ENCODE results near the gene PMM2. TPM values are rescaled to one million over a fixed set of nuclear protein-coding genes. Genes with fewer than 3 reads are reported as not detected.
A peak's percentile ranks its signal among the peaks of the same experiment; 100 is the strongest.

Gene PMM2
- total and polyA plus RNA-seq, 2 experiments from 2014 or later = 38.2 to 60.4 TPM

GRCh38 chr16:8795091-8795490 lies 2.5 kb upstream of the PMM2 start:
- peaks cover 39% of the 10 kb centered on the region for H3K79me2 ChIP-seq (replicated peaks; ENCODE audit: insufficient read depth)
- no peak overlapping the region for H3K27ac Mint-ChIP-seq
- no peak overlapping the region for H3K4me3 Mint-ChIP-seq
- H3K36me3 Mint-ChIP-seq (ENCODE audit: low read depth) = peaks cover 21% of the 10 kb centered on the region
- no peaks in the 10 kb centered on the region for H3K27me3 ChIP-seq (ENCODE audit: insufficient read depth)
- H4K20me1 ChIP-seq (replicated peaks; ENCODE audit: insufficient read depth) = peaks cover 16% of the 10 kb centered on the region
- ATAC-seq (no peak), DNase-seq (ENCODE audit: low spot score) (no peak)
- H3K4me1 ChIP-seq (ENCODE audit: insufficient read depth) = peaks cover 16% of the 10 kb centered on the region
- no peaks in the 10 kb centered on the region for H3K9me2 ChIP-seq (ENCODE audit: insufficient read depth)
- H3K4me1 Mint-ChIP-seq = peaks cover 12% of the 10 kb centered on the region
- no peaks in the 10 kb centered on the region for H3K9me3 Mint-ChIP-seq
- no peak overlapping the region for H3K4me3 ChIP-seq
- no peak overlapping the region for H2AFZ ChIP-seq
- H3K4me2 ChIP-seq = no peak overlapping the region
- no peak for TF ChIP-seq EZH2phosphoT487 (IDR thresholded peaks at IDR 0.05; ENCODE audit: unreplicated experiment)
- TF ChIP-seq NANOG (IDR thresholded peaks at IDR 0.05; ENCODE audit: borderline replicate concordance) = no peak
- TF ChIP-seq, protein P1, sequence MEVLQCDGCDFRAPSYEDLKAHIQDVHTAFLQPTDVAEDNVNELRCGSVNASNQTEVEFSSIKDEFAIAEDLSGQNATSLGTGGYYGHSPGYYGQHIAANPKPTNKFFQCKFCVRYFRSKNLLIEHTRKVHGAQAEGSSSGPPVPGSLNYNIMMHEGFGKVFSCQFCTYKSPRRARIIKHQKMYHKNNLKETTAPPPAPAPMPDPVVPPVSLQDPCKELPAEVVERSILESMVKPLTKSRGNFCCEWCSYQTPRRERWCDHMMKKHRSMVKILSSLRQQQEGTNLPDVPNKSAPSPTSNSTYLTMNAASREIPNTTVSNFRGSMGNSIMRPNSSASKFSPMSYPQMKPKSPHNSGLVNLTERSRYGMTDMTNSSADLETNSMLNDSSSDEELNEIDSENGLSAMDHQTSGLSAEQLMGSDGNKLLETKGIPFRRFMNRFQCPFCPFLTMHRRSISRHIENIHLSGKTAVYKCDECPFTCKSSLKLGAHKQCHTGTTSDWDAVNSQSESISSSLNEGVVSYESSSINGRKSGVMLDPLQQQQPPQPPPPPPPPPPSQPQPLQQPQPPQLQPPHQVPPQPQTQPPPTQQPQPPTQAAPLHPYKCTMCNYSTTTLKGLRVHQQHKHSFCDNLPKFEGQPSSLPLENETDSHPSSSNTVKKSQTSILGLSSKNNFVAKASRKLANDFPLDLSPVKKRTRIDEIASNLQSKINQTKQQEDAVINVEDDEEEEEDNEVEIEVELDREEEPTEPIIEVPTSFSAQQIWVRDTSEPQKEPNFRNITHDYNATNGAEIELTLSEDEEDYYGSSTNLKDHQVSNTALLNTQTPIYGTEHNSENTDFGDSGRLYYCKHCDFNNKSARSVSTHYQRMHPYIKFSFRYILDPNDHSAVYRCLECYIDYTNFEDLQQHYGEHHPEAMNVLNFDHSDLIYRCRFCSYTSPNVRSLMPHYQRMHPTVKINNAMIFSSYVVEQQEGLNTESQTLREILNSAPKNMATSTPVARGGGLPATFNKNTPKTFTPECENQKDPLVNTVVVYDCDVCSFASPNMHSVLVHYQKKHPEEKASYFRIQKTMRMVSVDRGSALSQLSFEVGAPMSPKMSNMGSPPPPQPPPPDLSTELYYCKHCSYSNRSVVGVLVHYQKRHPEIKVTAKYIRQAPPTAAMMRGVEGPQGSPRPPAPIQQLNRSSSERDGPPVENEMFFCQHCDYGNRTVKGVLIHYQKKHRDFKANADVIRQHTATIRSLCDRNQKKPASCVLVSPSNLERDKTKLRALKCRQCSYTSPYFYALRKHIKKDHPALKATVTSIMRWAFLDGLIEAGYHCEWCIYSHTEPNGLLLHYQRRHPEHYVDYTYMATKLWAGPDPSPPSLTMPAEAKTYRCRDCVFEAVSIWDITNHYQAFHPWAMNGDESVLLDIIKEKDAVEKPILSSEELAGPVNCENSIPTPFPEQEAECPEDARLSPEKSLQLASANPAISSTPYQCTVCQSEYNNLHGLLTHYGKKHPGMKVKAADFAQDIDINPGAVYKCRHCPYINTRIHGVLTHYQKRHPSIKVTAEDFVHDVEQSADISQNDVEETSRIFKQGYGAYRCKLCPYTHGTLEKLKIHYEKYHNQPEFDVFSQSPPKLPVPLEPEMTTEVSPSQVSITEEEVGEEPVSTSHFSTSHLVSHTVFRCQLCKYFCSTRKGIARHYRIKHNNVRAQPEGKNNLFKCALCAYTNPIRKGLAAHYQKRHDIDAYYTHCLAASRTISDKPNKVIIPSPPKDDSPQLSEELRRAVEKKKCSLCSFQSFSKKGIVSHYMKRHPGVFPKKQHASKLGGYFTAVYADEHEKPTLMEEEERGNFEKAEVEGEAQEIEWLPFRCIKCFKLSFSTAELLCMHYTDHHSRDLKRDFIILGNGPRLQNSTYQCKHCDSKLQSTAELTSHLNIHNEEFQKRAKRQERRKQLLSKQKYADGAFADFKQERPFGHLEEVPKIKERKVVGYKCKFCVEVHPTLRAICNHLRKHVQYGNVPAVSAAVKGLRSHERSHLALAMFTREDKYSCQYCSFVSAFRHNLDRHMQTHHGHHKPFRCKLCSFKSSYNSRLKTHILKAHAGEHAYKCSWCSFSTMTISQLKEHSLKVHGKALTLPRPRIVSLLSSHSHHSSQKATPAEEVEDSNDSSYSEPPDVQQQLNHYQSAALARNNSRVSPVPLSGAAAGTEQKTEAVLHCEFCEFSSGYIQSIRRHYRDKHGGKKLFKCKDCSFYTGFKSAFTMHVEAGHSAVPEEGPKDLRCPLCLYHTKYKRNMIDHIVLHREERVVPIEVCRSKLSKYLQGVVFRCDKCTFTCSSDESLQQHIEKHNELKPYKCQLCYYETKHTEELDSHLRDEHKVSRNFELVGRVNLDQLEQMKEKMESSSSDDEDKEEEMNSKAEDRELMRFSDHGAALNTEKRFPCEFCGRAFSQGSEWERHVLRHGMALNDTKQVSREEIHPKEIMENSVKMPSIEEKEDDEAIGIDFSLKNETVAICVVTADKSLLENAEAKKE (CRISPR knock-in tag; IDR thresholded peaks at IDR 0.05) = no peak
- TF ChIP-seq CREB1 (CRISPR knock-in tag; IDR thresholded peaks at IDR 0.05; ENCODE audit: low read depth) = no peak
- TF ChIP-seq ZNF114 (CRISPR knock-in tag; IDR thresholded peaks at IDR 0.05) = no peak
- H3K36me3 ChIP-seq (ENCODE audit: insufficient read depth) = no peaks in the 10 kb centered on the region; the same call in 1 of the 2 replicates
- H3K27ac ChIP-seq (ENCODE audit: low read depth) = no peak overlapping the region
- peaks cover 5% of the 10 kb centered on the region for H3K27me3 Mint-ChIP-seq (ENCODE audit: insufficient read depth, low read depth, poor library complexity)
- 0 out of 2 replicates have a peak, but pooled peaks cover 5% of the 10 kb centered on the region for H3F3A ChIP-seq (replicated peaks; ENCODE audit: low read depth)

GRCh38 chr16:8795818-8796217 lies 1.8 kb upstream of the PMM2 start:
- Mint-ChIP-seq H3K4me1 (peaks cover 12% of the 10 kb centered on the region), H3K4me3 (peak overlapping the region; percentile 95; the same call in 1 of the 3 replicates), H3K27me3 (ENCODE audit: insufficient read depth, low read depth, poor library complexity) (peaks cover 5% of the 10 kb centered on the region), H3K9me3 (no peaks in the 10 kb centered on the region), H3K27ac (no peak overlapping the region), H3K36me3 (ENCODE audit: low read depth) (peaks cover 21% of the 10 kb centered on the region)
- peaks cover 24% of the 10 kb centered on the region for H4K20me1 ChIP-seq (replicated peaks; ENCODE audit: insufficient read depth)
- peaks cover 16% of the 10 kb centered on the region for H3K4me1 ChIP-seq (ENCODE audit: insufficient read depth)
- no peaks in the 10 kb centered on the region; the same call in 1 of the 2 replicates for H3K36me3 ChIP-seq (ENCODE audit: insufficient read depth)
- H2AFZ ChIP-seq = no peak overlapping the region
- DNase-seq (ENCODE audit: low spot score) (no peak), ATAC-seq (no peak)
- H3K9me2 ChIP-seq (ENCODE audit: insufficient read depth) = no peaks in the 10 kb centered on the region
- H3K79me2 ChIP-seq (replicated peaks; ENCODE audit: insufficient read depth) = peaks cover 46% of the 10 kb centered on the region
- no peak overlapping the region for H3K4me2 ChIP-seq
- 0 out of 2 replicates have a peak, but pooled peaks cover 6% of the 10 kb centered on the region for H3F3A ChIP-seq (replicated peaks; ENCODE audit: low read depth)
- H3K4me3 ChIP-seq = no peak overlapping the region
- H3K27me3 ChIP-seq (ENCODE audit: insufficient read depth) = no peaks in the 10 kb centered on the region
- TF ChIP-seq NANOG (IDR thresholded peaks at IDR 0.05; ENCODE audit: borderline replicate concordance) = no peak
- no peak for TF ChIP-seq EZH2 (IDR thresholded peaks at IDR 0.05; ENCODE audit: low read depth, unreplicated experiment)
- no peak for TF ChIP-seq JUNB (IDR thresholded peaks at IDR 0.05; ENCODE audit: unreplicated experiment)
- TF ChIP-seq ZNF114 (CRISPR knock-in tag; IDR thresholded peaks at IDR 0.05) = no peak
- no peak for TF ChIP-seq REST (IDR thresholded peaks at IDR 0.05; ENCODE audit: unreplicated experiment)
- TF ChIP-seq EZH2phosphoT487 (IDR thresholded peaks at IDR 0.05; ENCODE audit: unreplicated experiment) = no peak
- H3K27ac ChIP-seq (ENCODE audit: low read depth) = no peak overlapping the region
